Measurements from ENCODE around the gene PTPRM. TPM values are rescaled to one million over a fixed set of nuclear protein-coding genes. Genes with fewer than 3 reads are reported as not detected.

Gene PTPRM
- total RNA-seq, 1 experiment from 2014 or later, result 14.5 TPM

GRCh38 chr18:7688580-7688979 is 121.5 kb downstream of the PTPRM start:
- Histone ChIP-seq H3K4me2 (ENCODE audit: low read length) (no peak overlapping the region), H3K79me2 (ENCODE audit: insufficient read depth, low read length) (no peaks in the 10 kb centered on the region), H3K27me3 (ENCODE audit: insufficient read depth, low read length) (peaks cover 15% of the 10 kb centered on the region; the same call in 1 of the 2 replicates), H3K9ac (ENCODE audit: low read length) (no peak overlapping the region), H4K20me1 (ENCODE audit: insufficient read depth) (no peaks in the 10 kb centered on the region), H3K4me3 (replicated peaks in 1 of 2; ENCODE audit: low read depth in 1 of 2, low read length in 2 of 2) (no peak overlapping the region), H3K4me1 (ENCODE audit: control insufficient read depth in 1 of 2, insufficient read depth in 2 of 2, low read length in 2 of 2) (no peaks in the 10 kb centered on the region), H2AFZ (ENCODE audit: low read depth, low read length, poor library complexity, severe bottlenecking) (no peak overlapping the region), H3K36me3 (ENCODE audit: control insufficient read depth in 1 of 2, insufficient read depth in 2 of 2, low read length in 2 of 2) (no peaks in the 10 kb centered on the region), H3K27ac (ENCODE audit: low read depth, low read length) (no peak overlapping the region), H3K9me2 (ENCODE audit: insufficient read depth) (no peaks in the 10 kb centered on the region), H3K9me3 (ENCODE audit: control insufficient read depth in 1 of 2, insufficient read depth in 1 of 2, low read depth in 1 of 2, low read length in 2 of 2) (no peaks in the 10 kb centered on the region)
- intact Hi-C loops (cut with micrococcal nuclease), result no loop called here
- CTCF ChIA-PET, result no interaction called here
- POLR2A ChIA-PET, result no interaction called here
- ATAC-seq, result no peak
- DNase-seq (ENCODE audit: low read depth, low spot score), result no peak
- RAD21 ChIA-PET (ENCODE audit: low non-redundant PET in 1 of 2, low total read pairs in 2 of 2, uncharacterized antibody in 2 of 2, unreplicated experiment in 2 of 2), result no interaction called here
- TF ChIP-seq EGR1 (IDR thresholded peaks at IDR 0.05; ENCODE audit: low read depth) (no peak), ZNF274 (IDR thresholded peaks at IDR 0.05; ENCODE audit: low read depth, low read length) (no peak)
- no TSS peak for BruUV-seq (replicated peaks)

- no peak overlapping the region for H2AFZ ChIP-seq (ENCODE audit: low read depth, low read length, poor library complexity, severe bottlenecking)
- no peak for TF ChIP-seq ZNF274 (IDR thresholded peaks at IDR 0.05; ENCODE audit: low read depth, low read length)
- no peak for TF ChIP-seq ELF1 (IDR thresholded peaks at IDR 0.05; ENCODE audit: borderline replicate concordance, low read depth)
- no peak for TF ChIP-seq ZFX (IDR thresholded peaks at IDR 0.05)
- no peak for TF ChIP-seq SRF (IDR thresholded peaks at IDR 0.05; ENCODE audit: low read depth)
- no peak for TF ChIP-seq POLR2A (IDR thresholded peaks at IDR 0.05; ENCODE audit: borderline replicate concordance, extremely low read depth, insufficient read depth, insufficient read length)
- TF ChIP-seq EGR1 (IDR thresholded peaks at IDR 0.05; ENCODE audit: low read depth), result no peak
- no peak for TF ChIP-seq CTCF (IDR thresholded peaks at IDR 0.05 in 2 of 3, conservative IDR thresholded peaks at IDR 0.05 in 1 of 3; ENCODE audit: borderline replicate concordance in 1 of 3, insufficient read depth in 1 of 3, low read depth in 2 of 3, low read length in 2 of 3)
- no peak for TF ChIP-seq ZBTB33 (IDR thresholded peaks at IDR 0.05; ENCODE audit: extremely low read depth, insufficient replicate concordance, low read length)
- no peak for TF ChIP-seq SIN3A (IDR thresholded peaks at IDR 0.05; ENCODE audit: low read depth)
- no peak for TF ChIP-seq EZH2 (IDR thresholded peaks at IDR 0.05)
- TF ChIP-seq MAX (IDR thresholded peaks at IDR 0.05), result no peak
- TF ChIP-seq EZH2phosphoT487 (IDR thresholded peaks at IDR 0.05; ENCODE audit: borderline replicate concordance), result no peak
- no peak for TF ChIP-seq FOSL1 (IDR thresholded peaks at IDR 0.05; ENCODE audit: low read depth)
- TF ChIP-seq CEBPB (IDR thresholded peaks at IDR 0.05; ENCODE audit: low read depth), result no peak
- TF ChIP-seq JUND (IDR thresholded peaks at IDR 0.05), result no peak
- POLR2A ChIA-PET, result no interaction called here
Observed at GRCh38 chr18:7691206-7691605, 124.1 kb downstream of the PTPRM start.

More at GRCh38 chr18:7691206-7691605, 124.1 kb downstream of the PTPRM start:
- Histone ChIP-seq H3K4me1 (ENCODE audit: control insufficient read depth in 1 of 2, insufficient read depth in 2 of 2, low read length in 2 of 2) (no peaks in the 10 kb centered on the region), H3K36me3 (ENCODE audit: control insufficient read depth in 1 of 2, insufficient read depth in 2 of 2, low read length in 2 of 2) (no peaks in the 10 kb centered on the region), H3K4me2 (ENCODE audit: low read length) (no peak overlapping the region), H3K27ac (ENCODE audit: low read depth, low read length) (no peak overlapping the region), H3K27me3 (ENCODE audit: insufficient read depth, low read length) (peaks cover 9% of the 10 kb centered on the region; the same call in 1 of the 2 replicates), H3K9me3 (ENCODE audit: control insufficient read depth in 1 of 2, insufficient read depth in 1 of 2, low read depth in 1 of 2, low read length in 2 of 2) (no peaks in the 10 kb centered on the region), H3K9me2 (ENCODE audit: insufficient read depth) (no peaks in the 10 kb centered on the region), H3K9ac (ENCODE audit: low read length) (no peak overlapping the region), H3K4me3 (replicated peaks in 1 of 2; ENCODE audit: low read depth in 1 of 2, low read length in 2 of 2) (no peak overlapping the region), H4K20me1 (ENCODE audit: insufficient read depth) (no peaks in the 10 kb centered on the region), H3K79me2 (ENCODE audit: insufficient read depth, low read length) (no peaks in the 10 kb centered on the region)
- intact Hi-C loops (cut with micrococcal nuclease), result no loop called here
- ATAC-seq (no peak), DNase-seq (ENCODE audit: low read depth, low spot score) (no peak)
- CTCF ChIA-PET, result no interaction called here
- BruUV-seq (replicated peaks), result no TSS peak
- RAD21 ChIA-PET (ENCODE audit: low non-redundant PET in 1 of 2, low total read pairs in 2 of 2, uncharacterized antibody in 2 of 2, unreplicated experiment in 2 of 2), result no interaction called here

All from HCT116 (cell line).